ENCODE data around the gene TP73.

TP73 gene

DNA sequence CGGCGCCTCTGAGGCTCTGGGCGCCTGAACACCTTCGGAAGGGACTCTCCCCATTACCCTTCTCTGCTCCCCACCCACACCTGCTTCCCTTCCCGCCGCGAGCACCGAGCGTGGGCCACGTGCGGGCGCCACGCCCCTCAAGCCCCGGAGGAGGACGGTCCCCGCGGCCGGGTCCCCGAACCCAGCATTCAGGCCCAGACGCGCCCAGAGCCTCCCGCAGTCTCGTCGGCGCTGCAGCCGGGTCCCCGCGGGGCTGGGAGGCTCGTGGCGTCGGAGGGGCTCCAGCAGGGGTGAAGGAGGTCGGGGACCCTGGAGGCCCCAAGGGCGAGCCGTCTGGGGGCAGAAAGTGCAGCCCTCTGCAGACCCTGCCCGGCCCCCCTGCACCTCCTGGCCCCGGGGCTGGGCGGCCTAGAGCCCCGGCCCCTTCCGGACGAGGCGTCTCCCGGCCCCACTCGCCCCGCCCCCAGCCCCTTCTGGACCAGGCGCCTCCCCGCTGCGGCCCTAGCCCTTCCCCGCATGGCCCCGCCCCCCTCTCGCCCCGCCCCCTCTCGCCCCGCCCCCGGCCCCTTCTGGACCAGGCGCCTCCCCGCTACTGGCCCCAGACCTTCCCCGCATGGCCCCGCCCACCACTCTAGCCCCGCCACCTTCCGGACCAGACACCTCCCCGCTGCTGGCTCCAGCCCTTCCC lies 119.9 kb downstream of the TP73 start:
- DNase-seq, result no peak

- no peak for DNase-seq
Observed at GRCh38 chr1:3772715-3773571, 120.6 kb downstream of the TP73 start, which contains the start of gene SMIM1. Gene SMIM1 (plus strand): TSS chr1:3772749. CDS start chr1:3775374, 2,625 bp downstream.

- DNase-seq, result no peak
Observed at GRCh38 chr1:3773572-3774275, 121.4 kb downstream of the TP73 start.

- DNase-seq, result no peak
Observed at GRCh38 chr1:3774276-3774945, 122.1 kb downstream of the TP73 start.

- no peak for DNase-seq
Observed at GRCh38 chr1:3774946-3775489, 122.7 kb downstream of the TP73 start.

GRCh38 chr1:3775490-3776230 lies 123.3 kb downstream of the TP73 start:
- DNase-seq, result no peak

DNA sequence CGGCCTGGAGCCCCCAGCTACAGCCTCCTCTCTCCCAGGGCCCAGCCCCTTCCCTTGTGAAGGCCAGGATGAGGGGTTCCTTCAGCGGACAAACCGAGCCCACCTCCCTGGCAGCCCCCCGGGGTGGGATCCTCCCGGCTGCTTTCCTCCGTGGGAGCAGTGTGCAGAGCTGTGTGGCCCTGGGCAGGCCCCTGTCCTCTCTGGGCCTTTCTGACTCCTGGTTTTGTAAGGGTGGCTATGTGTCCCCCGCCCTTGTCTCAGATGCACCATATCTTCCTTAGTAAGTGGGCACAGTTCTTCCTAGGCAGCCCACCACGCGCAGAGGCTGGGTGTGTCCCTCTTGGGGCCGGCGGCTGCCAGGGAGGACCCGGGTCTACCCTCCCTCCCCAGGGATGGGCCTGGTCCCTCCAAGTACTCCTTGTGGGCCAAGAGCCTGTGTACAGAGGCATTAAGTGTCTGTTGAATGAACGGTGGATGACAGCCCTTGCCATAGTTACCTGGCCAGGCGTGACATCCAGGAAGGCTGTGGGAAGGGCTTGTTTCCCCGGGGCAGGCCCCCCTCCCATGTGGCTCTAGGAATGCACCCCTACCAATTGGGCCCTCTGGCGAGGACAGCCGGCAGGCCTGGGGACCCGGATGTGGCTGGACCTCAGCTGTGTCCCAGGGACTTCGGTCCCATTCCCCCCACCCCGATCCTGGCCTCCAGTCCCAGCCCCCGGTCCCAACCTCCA lies 124.1 kb downstream of the TP73 start:
- DNase-seq, result no peak

DNA sequence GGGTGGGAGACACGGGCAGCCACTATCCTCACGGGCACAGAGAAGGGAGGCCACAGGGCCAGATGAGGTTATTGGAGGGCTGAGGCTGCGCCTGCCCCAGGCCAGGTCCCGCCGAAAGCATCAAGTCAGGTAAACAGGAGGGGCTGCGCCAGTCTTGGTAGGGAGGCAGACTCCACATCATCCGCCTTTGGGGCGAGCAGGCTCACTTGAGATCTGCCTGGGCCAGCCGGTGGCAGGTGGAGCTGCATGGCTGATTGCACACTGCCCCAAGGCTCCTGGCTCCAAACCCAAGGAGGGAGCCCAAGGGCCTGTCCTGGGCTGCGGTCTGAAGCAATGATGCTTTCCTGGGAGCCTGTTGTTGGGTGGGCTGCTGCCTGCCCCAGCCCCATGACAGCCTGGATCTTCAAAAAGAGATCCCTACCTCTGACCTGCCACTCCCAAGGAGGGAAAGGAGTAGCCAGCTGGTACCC lies 124.8 kb downstream of the TP73 start:
- DNase-seq, result no peak

DNA sequence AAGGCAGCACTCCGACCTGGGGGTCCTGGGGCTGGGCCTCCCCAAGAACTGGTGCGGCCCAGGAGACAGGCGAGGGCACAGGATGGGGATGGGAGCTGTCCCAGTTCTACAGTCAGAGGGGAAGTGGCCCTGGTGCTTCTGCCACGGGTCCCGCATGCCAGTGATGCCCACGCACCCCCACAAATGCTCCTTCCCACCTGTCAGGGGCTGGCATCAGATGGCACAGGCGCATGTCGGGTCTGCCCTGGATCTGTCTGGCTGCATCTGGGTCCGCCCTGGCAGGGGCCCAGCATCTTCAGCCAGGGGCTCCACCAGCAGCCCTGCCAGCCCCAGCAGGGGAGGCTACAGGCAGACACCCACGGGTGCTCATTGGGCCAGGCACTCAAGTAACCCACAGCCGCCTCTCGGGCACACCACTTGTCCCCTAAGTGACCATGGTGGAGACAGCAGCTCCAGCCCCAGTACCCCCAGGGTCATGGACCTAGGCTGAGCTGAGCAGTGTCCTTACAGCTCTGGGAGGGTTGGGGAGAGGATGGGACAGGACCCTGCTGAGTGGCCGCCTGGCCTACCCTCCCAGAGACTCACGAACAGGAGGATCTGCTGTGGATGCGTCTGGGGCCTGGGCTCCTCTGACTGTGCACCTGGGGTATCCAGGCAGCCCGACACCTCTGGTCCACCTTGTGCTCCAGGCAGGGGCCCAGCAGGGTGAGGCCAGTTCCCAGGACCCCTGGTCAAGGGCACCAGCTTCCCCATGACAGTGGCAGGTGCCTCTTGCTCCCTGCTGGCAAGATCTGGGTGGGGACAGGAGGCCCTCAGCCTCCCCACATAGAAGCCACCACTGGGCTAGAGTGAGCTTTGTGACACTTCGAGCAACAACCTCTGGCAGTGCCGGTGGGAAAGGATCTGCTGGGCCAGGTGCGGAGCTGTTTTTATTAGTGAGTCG lies 125.6 kb downstream of the TP73 start:
- DNase-seq, result no peak

DNA sequence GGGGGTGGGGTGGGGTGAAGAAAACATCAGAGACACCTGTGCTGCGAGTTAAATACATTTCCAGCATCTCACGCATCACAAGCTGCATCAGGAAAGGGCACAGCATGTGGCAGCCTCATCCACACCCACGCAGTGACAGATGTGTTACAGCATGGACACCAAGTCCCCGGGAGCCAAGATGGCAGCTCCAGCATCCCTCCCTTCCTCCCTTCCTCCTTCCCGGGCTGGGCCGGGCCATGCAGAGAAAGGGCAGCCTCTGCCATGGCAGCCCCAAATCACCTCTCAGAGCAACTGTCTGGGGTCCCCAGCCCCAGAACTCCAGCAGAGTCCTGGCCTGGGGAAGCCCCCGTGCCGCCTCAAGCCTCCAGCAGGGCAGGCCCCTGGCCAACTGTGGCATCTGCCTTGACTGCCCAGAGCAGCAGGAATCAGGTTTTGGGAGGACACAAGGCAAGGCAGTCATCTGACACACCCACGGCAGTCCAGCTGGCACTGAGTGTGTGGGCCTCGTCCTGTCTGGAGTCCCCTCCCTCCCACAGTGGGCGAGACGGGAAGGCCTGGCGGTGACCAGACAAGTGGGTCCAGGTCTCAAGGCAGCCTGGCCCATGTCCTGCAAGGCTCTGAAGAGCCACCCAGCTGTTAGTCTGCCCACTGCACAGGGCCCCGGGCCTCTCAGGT lies 126.4 kb downstream of the TP73 start:
- no peak for DNase-seq

DNA sequence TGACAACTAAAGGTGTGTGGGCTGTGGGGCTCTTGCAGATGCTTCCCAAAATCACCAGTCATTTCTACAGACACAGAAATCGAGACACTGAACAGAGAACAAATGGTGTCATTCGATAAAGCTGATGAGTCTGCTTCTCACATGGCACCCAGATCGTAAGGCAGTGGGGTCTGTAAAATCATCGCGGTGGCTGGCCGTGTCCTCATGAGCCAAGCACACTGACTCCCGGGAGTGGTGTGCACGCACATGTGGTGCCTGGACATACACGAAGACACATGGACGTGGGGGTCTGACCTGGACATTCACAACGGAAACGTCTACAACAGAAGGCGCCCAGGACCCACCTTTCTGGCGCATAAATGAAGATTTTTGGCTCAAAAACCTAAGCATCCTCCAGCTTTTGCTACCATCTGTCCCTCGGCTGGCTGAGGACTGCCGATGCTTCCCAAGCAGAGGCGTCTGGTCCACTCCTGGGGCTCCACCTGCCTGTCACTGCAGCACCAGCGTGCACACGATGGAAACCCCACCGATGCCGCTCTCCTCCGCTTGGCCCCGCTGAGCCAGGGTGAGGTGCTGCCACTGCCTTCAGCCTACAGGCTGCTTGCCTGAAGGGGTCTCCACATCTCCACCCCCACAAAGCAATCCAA lies 127.1 kb downstream of the TP73 start:
- DNase-seq, result no peak

DNA sequence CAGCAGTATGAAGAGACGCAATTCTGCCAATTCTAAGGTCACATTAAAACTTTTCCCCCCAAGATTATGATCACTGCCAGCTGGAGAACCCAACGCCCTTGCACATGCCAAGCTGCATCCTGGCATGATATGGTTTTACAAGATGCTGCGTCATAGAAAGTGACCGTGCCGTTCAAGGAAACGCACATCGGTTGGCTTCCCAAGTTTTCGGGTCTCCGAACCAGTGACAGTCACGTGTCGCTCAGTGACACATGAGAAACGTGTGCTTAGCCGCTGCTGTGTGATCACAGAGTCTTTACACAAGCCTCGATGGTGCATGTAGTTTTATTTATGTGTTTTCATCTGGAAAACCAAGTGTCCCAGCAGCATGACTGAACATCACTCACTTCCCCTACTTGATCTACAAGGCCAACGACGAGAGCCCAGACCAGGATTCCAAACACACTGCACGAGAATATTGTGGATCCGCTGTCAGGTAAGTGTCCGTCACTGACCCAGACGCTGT lies 127.6 kb downstream of the TP73 start:
- no peak for DNase-seq

DNA sequence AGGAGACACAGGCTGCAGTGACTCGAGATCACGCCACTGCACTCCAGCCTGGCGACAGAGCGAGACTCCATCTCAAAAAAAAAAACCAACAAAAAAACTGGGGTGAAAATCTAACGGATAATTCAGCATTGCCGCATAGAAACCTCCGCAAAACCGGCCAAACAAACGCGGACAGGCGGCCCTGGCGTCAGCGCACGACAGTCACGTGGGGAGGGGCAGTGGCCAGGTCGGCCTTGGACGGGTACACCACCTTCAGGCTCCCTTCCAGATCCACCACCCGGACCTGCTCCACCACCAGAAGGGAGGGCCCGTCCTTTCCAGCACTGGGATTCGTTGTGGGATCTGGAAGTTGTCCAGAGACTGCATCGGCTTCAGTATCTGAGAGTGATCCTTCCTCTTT lies 128.6 kb downstream of the TP73 start:
- no peak for DNase-seq

GRCh38 chr1:3783651-3784474 lies 131.5 kb downstream of the TP73 start:
- DNase-seq, result no peak

GRCh38 chr1:3785045-3785444 lies 132.7 kb downstream of the TP73 start:
- DNase-seq, result no peak

GRCh38 chr1:3785456-3786157 lies 133.3 kb downstream of the TP73 start:
- DNase-seq, result no peak
